Iris pigment epithelial cell (primary cell): ENCODE data around the gene AP1G1.
"Not testable (repeated sequence)": the region's sequence is repeated elsewhere in the genome, so short reads cannot be mapped to it uniquely, and the experiment has no call there.

Experiments used
- DNase-seq: peaks from one replicate; pipeline ENCODE4 v3.0.0-alpha.2; 2011; ENCODE audit warnings: low read depth

The AP1G1 gene

DNA sequence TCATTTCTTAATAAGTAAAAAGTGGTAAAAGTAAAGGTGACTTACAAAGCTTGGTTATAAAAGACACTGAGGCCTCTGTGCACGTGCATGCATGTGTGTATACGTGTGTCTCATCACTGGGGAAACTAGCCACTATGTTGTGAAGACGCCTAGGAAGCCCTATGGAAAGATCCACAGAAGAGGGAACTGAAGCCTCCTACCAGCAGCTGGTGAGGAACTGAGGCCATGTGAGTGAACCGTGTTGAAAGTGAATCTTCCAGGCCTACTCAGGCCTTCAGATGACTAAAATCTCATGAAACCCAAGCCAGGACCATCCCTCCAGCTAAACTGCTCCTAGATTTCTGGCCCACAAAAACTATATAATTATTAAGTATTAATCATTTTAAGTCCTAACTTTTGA lies 107.8 kb downstream of the AP1G1 start:
- no peak for DNase-seq

DNA sequence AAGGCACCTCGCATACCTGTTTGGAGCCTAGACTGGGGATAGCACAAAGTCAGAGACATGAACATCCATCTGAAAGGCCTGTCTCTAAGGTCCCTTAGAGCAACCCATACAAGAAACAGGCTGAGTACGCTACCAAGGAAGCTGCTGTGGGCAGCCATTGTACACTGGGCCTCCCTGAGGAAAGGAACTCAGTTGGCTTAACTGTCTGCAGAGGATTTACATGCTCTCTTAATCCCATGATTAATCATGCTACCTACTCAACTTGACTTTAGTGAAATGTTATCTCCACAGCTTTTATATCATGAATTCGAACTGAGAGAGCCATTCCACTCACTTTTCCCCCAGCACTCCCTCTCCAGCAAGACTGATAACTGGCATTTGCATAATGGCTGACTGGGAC lies 110.1 kb downstream of the AP1G1 start:
- no peak for DNase-seq

DNA sequence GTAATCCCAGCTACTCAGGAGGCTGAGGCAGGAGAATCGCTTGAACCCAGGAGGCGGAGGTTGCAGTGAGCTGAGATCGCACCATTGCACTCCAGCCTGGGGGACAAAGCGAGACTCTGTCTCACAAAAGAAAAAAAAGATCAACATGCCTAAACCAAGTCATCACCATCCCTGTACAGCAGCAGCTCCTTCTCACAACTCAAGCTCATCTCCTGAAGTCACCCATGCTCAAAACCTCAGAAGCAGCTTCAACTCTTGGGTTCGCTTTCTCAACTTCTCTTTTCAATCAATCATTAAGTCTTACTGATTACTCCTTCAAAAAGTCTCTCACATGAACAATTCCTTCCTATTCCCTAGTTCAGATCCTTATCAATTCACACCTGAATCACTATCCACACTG lies 115.5 kb downstream of the AP1G1 start:
- no peak for DNase-seq

DNA sequence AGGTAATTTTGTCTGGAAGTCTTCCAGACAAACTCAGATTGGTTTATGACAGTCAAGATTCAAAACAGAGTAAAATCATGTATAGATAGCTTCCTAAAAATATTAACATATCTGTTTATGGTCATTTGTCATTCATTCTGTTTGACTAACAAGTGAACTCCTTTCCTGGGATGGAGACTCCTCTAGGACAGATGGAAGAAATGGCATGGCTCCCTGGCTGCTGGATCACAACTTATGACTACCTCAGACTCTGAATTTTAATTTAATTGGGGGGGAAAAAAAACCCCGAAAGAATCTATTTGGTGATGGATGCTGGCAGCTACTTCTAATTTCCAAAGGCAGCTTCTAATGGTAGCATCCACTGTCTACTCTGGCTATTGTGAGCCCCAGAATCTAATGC lies 118.7 kb downstream of the AP1G1 start:
- no peak for DNase-seq

DNA sequence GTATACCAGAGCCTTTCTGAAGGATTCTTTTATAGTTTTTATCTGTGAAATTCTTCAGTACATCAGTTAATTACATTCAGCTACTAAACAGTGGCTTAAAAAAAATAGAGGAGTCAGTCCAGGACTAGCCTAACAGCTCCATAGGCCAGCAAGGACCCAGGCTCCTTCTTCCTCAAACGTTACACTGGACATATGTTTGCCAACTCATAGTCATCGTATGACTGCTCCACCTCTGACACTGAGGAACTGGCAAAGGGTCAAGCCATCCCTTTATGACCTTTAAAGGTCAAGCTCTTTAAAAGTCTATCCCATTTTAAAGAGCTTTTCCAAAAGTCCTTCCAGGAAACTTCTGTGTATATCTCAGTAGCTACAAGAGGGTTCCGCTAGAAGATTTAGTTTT lies 120.8 kb downstream of the AP1G1 start:
- DNase-seq = no peak

DNA sequence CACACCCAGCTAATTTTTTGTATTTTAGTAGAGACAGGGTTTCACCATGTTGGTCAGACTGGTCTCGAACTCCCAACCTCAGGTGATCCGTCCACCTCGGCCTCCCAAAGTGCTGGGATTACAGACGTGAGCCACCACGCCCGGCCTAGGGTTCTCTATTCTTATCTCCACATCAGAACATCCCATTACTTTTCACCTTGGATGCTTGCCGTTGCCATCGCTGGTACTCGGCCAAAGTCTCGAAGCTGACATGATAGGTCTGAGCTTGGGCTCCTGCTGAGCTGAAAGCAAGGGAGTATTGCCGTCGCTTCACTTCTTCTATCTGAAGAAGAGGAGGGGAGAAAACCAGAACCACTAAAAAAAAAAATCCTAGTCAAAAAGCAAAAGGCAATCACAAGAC lies 124.4 kb downstream of the AP1G1 start:
- not testable (repeated sequence) for DNase-seq

DNA sequence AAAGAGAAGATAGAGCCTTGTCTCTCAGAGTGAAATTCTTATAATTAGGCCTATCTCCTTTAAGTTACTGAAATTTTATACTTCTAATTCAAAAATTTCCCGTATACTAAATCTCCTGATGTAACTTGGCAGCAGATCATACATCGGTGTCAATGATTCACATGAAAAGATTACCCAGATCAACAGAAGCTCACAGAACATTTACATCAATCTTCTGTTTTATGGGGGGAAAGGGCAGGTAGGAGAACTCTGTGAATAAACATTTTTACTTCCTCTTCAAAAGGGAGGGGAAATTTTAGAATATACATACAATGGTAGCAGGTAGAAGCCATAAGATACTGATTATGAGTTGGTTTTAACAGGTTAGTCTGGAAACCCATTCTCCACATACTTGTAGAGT lies 127.3 kb downstream of the AP1G1 start:
- no peak for DNase-seq
